Activated naive CD4-positive, alpha-beta T cell treated with anti-CD3 and anti-CD28 coated beads, Interleukin-2, amount 10 ng/mL, durations not matched to agents 5 hours and 36 hours (primary cell): Measurements from ENCODE around the gene COG5. TPM values are rescaled to one million over a fixed set of nuclear protein-coding genes. Genes with fewer than 3 reads are reported as not detected.

ENCODE experiments used
- total RNA-seq, 2 experiments: library from RNA; stranded (reverse); gene quantifications; one replicate each; pipeline ENCODE4 v1.2.3, GENCODE V29; 2021

The COG5 gene
- total RNA-seq = 10 to 100 TPM; 30.4 to 37.3 TPM

DNA sequence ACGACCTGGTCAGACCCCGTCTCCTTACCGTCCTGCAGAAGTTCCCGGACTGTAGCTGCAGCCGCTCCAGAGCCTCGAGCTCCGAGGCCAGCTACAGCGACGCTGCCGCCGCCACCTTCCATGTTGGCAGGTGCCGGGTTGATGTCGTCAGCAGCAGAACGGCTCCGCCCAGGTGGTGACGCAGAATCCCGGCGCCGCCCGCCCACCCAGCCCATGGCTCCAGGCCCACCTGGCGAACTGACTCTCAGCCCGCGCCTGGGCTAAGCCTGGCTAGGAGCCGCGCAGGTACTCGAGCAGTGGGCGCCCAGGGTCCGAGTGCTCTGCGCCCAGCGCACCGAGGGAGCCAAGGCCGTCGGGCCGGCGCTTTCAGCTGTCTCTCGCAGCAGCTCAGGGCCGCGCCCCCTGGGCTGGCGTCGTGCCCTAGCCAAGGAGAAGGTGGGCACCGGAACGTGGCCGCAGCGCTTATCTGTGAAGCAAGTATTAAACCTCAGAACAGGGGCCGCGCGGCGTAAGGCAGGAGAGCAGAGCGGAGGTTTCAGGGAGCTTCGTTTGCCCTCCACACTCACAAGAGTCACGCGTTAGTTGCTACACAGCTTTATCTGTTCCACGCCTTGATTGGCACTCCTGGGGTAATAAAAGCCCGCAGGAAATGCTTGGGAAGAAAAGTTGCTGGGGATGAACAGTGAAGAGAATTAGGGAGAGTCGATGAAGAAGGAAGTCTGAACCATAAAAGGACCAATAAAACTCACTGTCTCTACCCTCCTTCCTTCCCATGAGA is at the start of gene COG5, which contains the start of gene DUS4L:
TSS of gene COG5 (minus strand) at position 146 of the 778 bp plus-strand sequence. CDS start at position 122, 24 bp downstream.
TSS of gene DUS4L (plus strand) at position 197 of the 778 bp plus-strand sequence. CDS start 3,100 bp downstream, outside the sequence.

DNA sequence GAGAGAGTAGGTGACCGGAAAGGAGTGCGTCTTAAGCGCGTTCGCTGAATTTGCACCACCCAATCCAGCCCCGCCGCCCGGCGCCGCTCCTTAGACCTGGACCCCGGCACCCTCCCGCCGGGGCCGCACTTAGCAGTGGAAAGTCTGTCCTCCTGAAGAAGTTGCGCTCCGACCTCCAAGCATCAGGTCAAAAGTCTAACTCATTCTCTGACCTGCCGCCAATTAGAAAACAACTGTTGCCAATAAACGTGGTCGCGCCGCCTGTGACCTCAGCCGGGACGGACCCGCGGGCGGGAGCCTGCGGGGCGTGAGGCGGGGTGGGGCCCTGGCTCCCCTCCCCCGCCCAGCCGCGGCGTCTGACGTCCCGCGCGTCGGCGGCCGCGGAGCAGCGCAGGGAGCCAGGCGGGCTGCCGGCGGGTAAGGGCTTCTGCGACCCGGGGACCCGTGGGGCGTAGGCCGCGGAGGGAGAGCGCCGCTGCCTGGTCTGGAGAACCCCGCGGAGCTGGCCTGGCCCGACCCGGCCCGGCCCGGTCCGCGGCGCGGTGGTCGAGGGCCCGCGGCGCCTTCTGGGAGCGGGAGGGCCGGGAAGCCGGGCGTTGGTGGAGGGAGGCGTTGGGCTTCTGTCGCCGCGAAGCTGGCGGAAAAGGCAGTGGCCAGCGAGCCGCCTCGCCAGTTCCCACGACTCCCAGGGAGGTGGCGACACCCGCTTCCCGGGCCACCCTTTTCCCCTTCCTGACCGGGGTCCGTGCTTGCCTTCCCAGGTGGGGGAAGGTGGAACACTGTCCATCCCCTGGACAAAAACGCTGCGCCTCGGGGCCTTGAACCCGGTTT is 16.4 kb upstream of the COG5 start, which contains the start of gene BCAP29:
TSS of gene BCAP29 (plus strand) at position 362 of the 831 bp plus-strand sequence. CDS start 527 bp downstream, outside the sequence.

DNA sequence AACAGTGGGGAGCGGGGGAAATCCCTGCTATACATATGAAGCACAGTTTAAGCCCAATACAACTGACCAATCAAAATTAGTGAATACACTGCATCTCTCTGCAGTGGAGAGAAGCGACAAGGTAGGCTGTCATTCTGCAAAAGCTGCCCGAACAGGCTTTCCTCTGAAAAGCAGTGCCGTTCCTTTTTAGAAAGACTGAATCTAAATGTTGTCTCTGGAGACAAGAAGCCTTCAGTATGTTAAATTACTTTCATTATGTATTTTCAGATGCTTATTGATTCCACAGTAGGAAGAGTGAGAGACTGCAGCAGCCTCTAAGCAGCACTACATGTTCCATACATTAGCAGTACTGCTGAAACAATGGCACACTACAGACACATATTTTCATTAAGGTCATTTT is 93.8 kb downstream of the COG5 start, which contains the start of gene GPR22:
TSS of gene GPR22 (plus strand) at position 129 of the 400 bp plus-strand sequence. CDS start 4,004 bp downstream, outside the sequence.

DNA sequence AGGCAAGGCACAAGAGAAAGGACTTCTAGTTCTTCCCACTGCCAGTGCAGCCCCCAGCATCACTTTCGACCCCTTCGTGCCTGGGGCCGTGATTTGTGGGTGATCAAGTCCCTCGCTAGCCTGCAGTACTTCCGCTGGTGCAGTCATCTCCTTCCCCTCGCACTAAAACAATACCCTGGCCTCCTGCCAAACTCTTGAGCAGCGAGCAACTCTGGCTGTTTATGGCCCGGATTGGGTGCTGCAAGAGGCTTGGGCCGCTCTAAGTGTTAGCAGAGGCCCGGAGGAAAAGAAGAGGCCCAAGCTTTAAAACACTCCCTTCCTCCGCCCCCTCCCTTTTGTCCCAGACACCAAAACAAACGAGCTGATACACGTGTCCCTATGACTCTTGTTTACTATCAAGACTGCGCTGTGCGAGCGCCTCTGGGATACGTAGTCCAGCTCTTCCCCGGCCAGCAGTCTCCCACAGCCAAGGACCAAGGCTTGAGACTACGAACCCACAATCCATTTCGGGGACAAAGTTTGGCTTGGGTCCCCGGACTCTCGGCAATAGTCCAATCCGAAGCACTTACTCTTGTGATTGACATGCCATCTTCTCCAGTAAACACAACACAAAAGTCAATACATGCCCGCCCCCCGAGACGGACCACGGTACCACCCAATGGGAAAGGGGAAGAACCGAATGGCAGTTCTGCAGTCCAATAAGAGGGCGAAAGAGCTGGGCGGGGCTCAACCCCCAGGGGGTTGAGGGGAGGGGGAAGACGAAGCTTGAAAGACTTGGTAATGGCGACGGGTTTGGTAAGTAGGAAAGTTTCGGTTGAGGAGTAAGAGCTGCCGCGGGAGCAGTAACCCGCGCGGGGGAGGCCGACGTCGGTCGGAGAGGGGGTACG is 395.2 kb downstream of the COG5 start, which contains the start of gene HBP1:
TSS of gene HBP1 (plus strand) at position 771 of the 887 bp plus-strand sequence. CDS start 10,891 bp downstream, outside the sequence.

Other genes starting within 250 kb of the COG5 start
- gene GPR22, start 93.9 kb downstream of the COG5 start, total RNA-seq = not detected
- gene DUS4L, start 51 bp upstream of the COG5 start, total RNA-seq = 1 to 10 TPM; 7.7 to 8.3 TPM
- 10 to 100 TPM; 26.8 to 28.0 TPM for gene BCAP29, start 16.3 kb upstream of the COG5 start, total RNA-seq
- gene SLC26A4, start 96.9 kb upstream of the COG5 start, total RNA-seq = under 1 TPM; 0.51 to 0.88 TPM
- 10 to 100 TPM; 41.5 to 45.4 TPM for gene CBLL1, start 180.2 kb upstream of the COG5 start, total RNA-seq
- gene SLC26A3, start 239.3 kb upstream of the COG5 start, total RNA-seq = not detected